Measurements from ENCODE around the gene GTPBP2.

DNA sequence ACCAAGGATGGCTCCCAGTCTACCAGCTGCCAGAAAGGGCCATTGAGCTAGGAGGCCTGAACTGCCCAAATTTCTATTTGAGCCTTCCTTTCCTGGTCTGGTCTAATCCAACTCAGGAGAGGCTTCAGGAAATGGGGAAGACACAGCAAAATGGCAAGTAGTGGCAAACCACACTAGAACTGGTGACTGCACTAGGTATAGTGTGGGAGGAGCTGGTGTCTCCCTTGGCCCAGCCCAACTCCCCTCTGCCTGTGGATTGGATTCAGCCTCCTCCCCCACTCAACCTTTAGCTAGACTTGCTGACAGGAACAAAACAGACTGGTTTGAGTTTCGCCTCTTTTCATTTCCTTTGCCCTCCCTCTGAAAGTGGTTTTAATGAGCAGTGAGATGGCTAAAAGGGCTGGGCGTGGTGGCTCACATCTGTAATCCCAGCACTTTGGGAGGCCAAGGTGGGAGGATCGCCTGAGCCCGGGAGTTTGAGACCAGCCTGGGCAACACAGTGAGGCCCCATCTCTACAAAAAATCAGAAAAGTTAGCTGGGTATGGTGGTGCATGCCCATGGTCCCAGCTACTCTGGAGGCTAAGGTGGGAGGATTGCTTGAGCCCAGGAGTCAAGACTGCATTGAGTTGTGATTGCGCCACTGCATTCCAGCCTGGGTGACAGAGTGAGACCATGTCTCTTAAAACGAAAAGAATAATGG, 41.0 kb upstream of the GTPBP2 start:
- no peak for TF ChIP-seq POLR2A (IDR thresholded peaks at IDR 0.05; ENCODE audit: low read depth)
- TF ChIP-seq, protein P1, sequence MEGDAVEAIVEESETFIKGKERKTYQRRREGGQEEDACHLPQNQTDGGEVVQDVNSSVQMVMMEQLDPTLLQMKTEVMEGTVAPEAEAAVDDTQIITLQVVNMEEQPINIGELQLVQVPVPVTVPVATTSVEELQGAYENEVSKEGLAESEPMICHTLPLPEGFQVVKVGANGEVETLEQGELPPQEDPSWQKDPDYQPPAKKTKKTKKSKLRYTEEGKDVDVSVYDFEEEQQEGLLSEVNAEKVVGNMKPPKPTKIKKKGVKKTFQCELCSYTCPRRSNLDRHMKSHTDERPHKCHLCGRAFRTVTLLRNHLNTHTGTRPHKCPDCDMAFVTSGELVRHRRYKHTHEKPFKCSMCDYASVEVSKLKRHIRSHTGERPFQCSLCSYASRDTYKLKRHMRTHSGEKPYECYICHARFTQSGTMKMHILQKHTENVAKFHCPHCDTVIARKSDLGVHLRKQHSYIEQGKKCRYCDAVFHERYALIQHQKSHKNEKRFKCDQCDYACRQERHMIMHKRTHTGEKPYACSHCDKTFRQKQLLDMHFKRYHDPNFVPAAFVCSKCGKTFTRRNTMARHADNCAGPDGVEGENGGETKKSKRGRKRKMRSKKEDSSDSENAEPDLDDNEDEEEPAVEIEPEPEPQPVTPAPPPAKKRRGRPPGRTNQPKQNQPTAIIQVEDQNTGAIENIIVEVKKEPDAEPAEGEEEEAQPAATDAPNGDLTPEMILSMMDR (IDR thresholded peaks at IDR 0.05) = no peak

Measured in esophagus muscularis mucosa (tissue), 3 donors.